ENCODE measurements around the gene BTNL8. TPM values are rescaled to one million over a fixed set of nuclear protein-coding genes. Genes with fewer than 3 reads are reported as not detected.

BTNL8 gene
- total RNA-seq, 1 donor from 2014 or later: not detected

GRCh38 chr5:180988592-180988991 is 89.6 kb downstream of the BTNL8 start, which contains the start of gene BTNL3:
TSS of gene BTNL3 (plus strand) at chr5:180988846. CDS start at chr5:180989029, 183 bp downstream.
- Histone ChIP-seq H3K27ac (ENCODE audit: low read depth, low read length) (no peak within 1 kb of the TSS), H3K4me3 (ENCODE audit: insufficient read depth, low read depth, low read length) (no peak within 1 kb of the TSS), H3K9me3 (ENCODE audit: insufficient read depth, low read depth, low read length) (peaks cover 4% of the 10 kb centered on the region), H3K4me1 (ENCODE audit: insufficient read depth, low read length) (no peaks in the 10 kb centered on the region), H3K4me2 (ENCODE audit: low read length) (no peak within 1 kb of the TSS), H3K27me3 (ENCODE audit: insufficient read depth, low read length) (no peaks in the 10 kb centered on the region), H4K20me1 (ENCODE audit: insufficient read depth, low read length) (no peaks in the 10 kb centered on the region), H3K9ac (ENCODE audit: low read length) (no peak within 1 kb of the TSS), H3K79me2 (ENCODE audit: insufficient read depth, low read length) (no peaks in the 10 kb centered on the region), H2AFZ (ENCODE audit: low read depth, low read length) (no peak within 1 kb of the TSS), H3K36me3 (ENCODE audit: insufficient read depth, low read length) (no peaks in the 10 kb centered on the region)
- H3K27me3 Mint-ChIP-seq (ENCODE audit: low read depth, unreplicated experiment): no peaks in the 10 kb centered on the region
- no peaks in the 10 kb centered on the region for H3K9me3 Mint-ChIP-seq (ENCODE audit: unreplicated experiment)
- no peaks in the 10 kb centered on the region for H3K4me1 Mint-ChIP-seq (ENCODE audit: low read depth, unreplicated experiment)
- no peaks in the 10 kb centered on the region for H3K36me3 Mint-ChIP-seq (ENCODE audit: low read depth, unreplicated experiment)
- TF ChIP-seq EZH2 (IDR thresholded peaks at IDR 0.05; ENCODE audit: insufficient read depth, low read length) (no peak), CTCF (IDR thresholded peaks at IDR 0.05; ENCODE audit: insufficient read depth, low read depth, low read length) (no peak)
- FAIRE-seq (no peak), DNase-seq (ENCODE audit: low read depth) (no peak)
- H3K4me3 Mint-ChIP-seq (ENCODE audit: unreplicated experiment): no peak within 1 kb of the TSS
- H3K27ac Mint-ChIP-seq (ENCODE audit: unreplicated experiment): no peak within 1 kb of the TSS

GRCh38 chr5:180990086-180990881 is 91.3 kb downstream of the BTNL8 start:
- H3K4me3 Mint-ChIP-seq (ENCODE audit: unreplicated experiment): no peak overlapping the region
- no peaks in the 10 kb centered on the region for H3K27me3 Mint-ChIP-seq (ENCODE audit: low read depth, unreplicated experiment)
- no peaks in the 10 kb centered on the region for H3K36me3 Mint-ChIP-seq (ENCODE audit: low read depth, unreplicated experiment)
- FAIRE-seq (no peak), DNase-seq (ENCODE audit: low read depth) (no peak)
- no peaks in the 10 kb centered on the region for H3K4me1 Mint-ChIP-seq (ENCODE audit: low read depth, unreplicated experiment)
- Histone ChIP-seq H3K27ac (ENCODE audit: low read depth, low read length) (no peak overlapping the region), H2AFZ (ENCODE audit: low read depth, low read length) (no peak overlapping the region), H3K79me2 (ENCODE audit: insufficient read depth, low read length) (no peaks in the 10 kb centered on the region), H4K20me1 (ENCODE audit: insufficient read depth, low read length) (no peaks in the 10 kb centered on the region), H3K4me3 (ENCODE audit: insufficient read depth, low read depth, low read length) (no peak overlapping the region), H3K4me1 (ENCODE audit: insufficient read depth, low read length) (no peaks in the 10 kb centered on the region), H3K4me2 (ENCODE audit: low read length) (no peak overlapping the region), H3K27me3 (ENCODE audit: insufficient read depth, low read length) (no peaks in the 10 kb centered on the region), H3K9ac (ENCODE audit: low read length) (no peak overlapping the region), H3K9me3 (ENCODE audit: insufficient read depth, low read depth, low read length) (peaks cover 4% of the 10 kb centered on the region), H3K36me3 (ENCODE audit: insufficient read depth, low read length) (no peaks in the 10 kb centered on the region)
- no peaks in the 10 kb centered on the region for H3K9me3 Mint-ChIP-seq (ENCODE audit: unreplicated experiment)
- TF ChIP-seq CTCF (IDR thresholded peaks at IDR 0.05; ENCODE audit: insufficient read depth, low read depth, low read length) (no peak), EZH2 (IDR thresholded peaks at IDR 0.05; ENCODE audit: insufficient read depth, low read length) (no peak)
- H3K27ac Mint-ChIP-seq (ENCODE audit: unreplicated experiment): no peak overlapping the region

GRCh38 chr5:180990882-180991242 is 91.9 kb downstream of the BTNL8 start:
- DNase-seq (ENCODE audit: low read depth) (no peak), FAIRE-seq (no peak)
- Histone ChIP-seq H3K4me2 (ENCODE audit: low read length) (no peak overlapping the region), H2AFZ (ENCODE audit: low read depth, low read length) (no peak overlapping the region), H3K79me2 (ENCODE audit: insufficient read depth, low read length) (no peaks in the 10 kb centered on the region), H3K27ac (ENCODE audit: low read depth, low read length) (no peak overlapping the region), H3K9ac (ENCODE audit: low read length) (no peak overlapping the region), H3K9me3 (ENCODE audit: insufficient read depth, low read depth, low read length) (peaks cover 4% of the 10 kb centered on the region), H3K4me1 (ENCODE audit: insufficient read depth, low read length) (no peaks in the 10 kb centered on the region), H3K4me3 (ENCODE audit: insufficient read depth, low read depth, low read length) (no peak overlapping the region), H3K36me3 (ENCODE audit: insufficient read depth, low read length) (no peaks in the 10 kb centered on the region), H4K20me1 (ENCODE audit: insufficient read depth, low read length) (no peaks in the 10 kb centered on the region), H3K27me3 (ENCODE audit: insufficient read depth, low read length) (no peaks in the 10 kb centered on the region)
- Mint-ChIP-seq H3K9me3 (ENCODE audit: unreplicated experiment) (no peaks in the 10 kb centered on the region), H3K4me1 (ENCODE audit: low read depth, unreplicated experiment) (no peaks in the 10 kb centered on the region), H3K27me3 (ENCODE audit: low read depth, unreplicated experiment) (no peaks in the 10 kb centered on the region), H3K36me3 (ENCODE audit: low read depth, unreplicated experiment) (no peaks in the 10 kb centered on the region), H3K4me3 (ENCODE audit: unreplicated experiment) (no peak overlapping the region), H3K27ac (ENCODE audit: unreplicated experiment) (no peak overlapping the region)
- TF ChIP-seq EZH2 (IDR thresholded peaks at IDR 0.05; ENCODE audit: insufficient read depth, low read length) (no peak), CTCF (IDR thresholded peaks at IDR 0.05; ENCODE audit: insufficient read depth, low read depth, low read length) (no peak)
